PFSK-1 (cell line): Measurements from ENCODE around the gene CEACAM7.

Source experiments
- FOXP2 ChIP-seq: optimal IDR thresholded peaks from 2 replicates; pipeline ENCODE3; 2011; ENCODE audit warnings: borderline replicate concordance, control low read depth, inconsistent platforms; ENCODE audit not compliant: insufficient read depth; ENCODE audit errors: extremely low read length, extremely low read depth
- POLR2AphosphoS5 ChIP-seq: IDR thresholded peaks from 2 replicates; pipeline ENCODE4 v1.6.1; 2012; ENCODE audit warnings: low read depth, mild to moderate bottlenecking, control low read depth, low read length, moderate library complexity
- REST ChIP-seq, 2 experiments: IDR thresholded peaks; 2 replicates each; pipeline versions ENCODE4 v1.6.1 to v1.8.0; 2011 to 2012; ENCODE audit warnings: low read depth in 2 of 2, low read length in 2 of 2, control low read depth in 1 of 2, inconsistent platforms in 1 of 2, mild to moderate bottlenecking in 1 of 2, moderate library complexity in 1 of 2; ENCODE audit not compliant: insufficient read depth in 1 of 2
- SIN3A ChIP-seq: IDR thresholded peaks from 2 replicates; pipeline ENCODE4 v1.6.1; 2012; ENCODE audit warnings: mild to moderate bottlenecking, low read length, moderate library complexity, borderline replicate concordance; ENCODE audit not compliant: insufficient read depth
- TAF1 ChIP-seq: IDR thresholded peaks from 2 replicates; pipeline ENCODE4 v1.6.1; 2012; ENCODE audit warnings: low read length, control low read depth, borderline replicate concordance; ENCODE audit not compliant: insufficient read depth

Gene CEACAM7

DNA sequence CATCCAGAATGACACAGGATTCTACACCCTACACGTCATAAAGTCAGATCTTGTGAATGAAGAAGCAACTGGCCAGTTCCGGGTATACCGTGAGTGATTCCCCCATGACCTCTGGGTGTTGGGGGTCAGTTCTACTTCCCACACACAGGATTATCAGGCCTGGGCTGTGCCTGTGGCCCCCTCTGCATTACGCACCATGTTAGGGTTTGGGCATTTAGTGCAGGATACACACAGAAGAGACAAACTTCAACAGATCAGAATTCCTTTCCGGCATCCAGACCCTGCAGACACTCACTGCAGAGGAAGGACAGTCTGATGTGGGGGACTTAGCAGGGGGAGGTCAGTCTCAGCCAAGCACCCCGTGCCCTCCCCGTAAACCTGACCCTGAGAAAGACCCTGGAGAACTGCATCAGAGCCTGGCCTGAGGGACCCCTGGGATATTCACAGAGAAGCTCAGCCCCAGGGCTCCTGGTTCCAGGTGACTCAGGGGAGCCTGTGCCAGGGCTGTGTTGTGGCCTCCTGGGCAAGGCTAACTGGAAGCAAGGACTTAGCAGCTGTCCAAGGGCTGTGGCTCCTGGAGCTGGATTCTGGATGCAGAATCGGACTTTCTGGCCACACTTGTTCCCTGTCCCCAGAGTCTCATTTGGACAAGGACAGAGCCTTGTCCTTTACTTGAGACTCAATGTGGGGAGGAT, 22.0 kb upstream of the CEACAM7 start:
- TF ChIP-seq SIN3A (no peak), FOXP2 (no peak), TAF1 (no peak), REST (IDR thresholded peaks at IDR 0.05; ENCODE audit: insufficient read depth in 1 of 2, low read depth in 2 of 2, low read length in 2 of 2) (no peak), POLR2AphosphoS5 (no peak)

DNA sequence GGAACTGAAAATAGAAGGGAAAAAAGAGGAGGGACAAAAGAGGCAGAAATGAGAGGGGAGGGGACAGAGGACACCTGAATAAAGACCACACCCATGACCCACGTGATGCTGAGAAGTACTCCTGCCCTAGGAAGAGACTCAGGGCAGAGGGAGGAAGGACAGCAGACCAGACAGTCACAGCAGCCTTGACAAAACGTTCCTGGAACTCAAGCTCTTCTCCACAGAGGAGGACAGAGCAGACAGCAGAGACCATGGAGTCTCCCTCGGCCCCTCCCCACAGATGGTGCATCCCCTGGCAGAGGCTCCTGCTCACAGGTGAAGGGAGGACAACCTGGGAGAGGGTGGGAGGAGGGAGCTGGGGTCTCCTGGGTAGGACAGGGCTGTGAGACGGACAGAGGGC, 20.4 kb upstream of the CEACAM7 start, which contains the start of gene CEACAM5:
CEACAM5 (plus strand) TSS at position 146 of the 400 bp plus-strand sequence; CDS start at position 252, 106 bp downstream.
- TF ChIP-seq POLR2AphosphoS5 (no peak), SIN3A (no peak), TAF1 (no peak), REST (IDR thresholded peaks at IDR 0.05; ENCODE audit: insufficient read depth in 1 of 2, low read depth in 2 of 2, low read length in 2 of 2) (no peak), FOXP2 (no peak)

GRCh38 chr19:41707871-41708371, 19.9 kb upstream of the CEACAM7 start:
- TF ChIP-seq SIN3A (no peak), FOXP2 (no peak), TAF1 (no peak), REST (IDR thresholded peaks at IDR 0.05; ENCODE audit: insufficient read depth in 1 of 2, low read depth in 2 of 2, low read length in 2 of 2) (no peak), POLR2AphosphoS5 (no peak)

DNA sequence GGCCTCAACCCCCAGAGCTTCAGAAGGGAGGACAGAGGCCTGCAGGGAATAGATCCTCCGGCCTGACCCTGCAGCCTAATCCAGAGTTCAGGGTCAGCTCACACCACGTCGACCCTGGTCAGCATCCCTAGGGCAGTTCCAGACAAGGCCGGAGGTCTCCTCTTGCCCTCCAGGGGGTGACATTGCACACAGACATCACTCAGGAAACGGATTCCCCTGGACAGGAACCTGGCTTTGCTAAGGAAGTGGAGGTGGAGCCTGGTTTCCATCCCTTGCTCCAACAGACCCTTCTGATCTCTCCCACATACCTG, 19.4 kb upstream of the CEACAM7 start:
- no peak for TF ChIP-seq REST (IDR thresholded peaks at IDR 0.05; ENCODE audit: insufficient read depth in 1 of 2, low read depth in 2 of 2, low read length in 2 of 2)
- TF ChIP-seq SIN3A = no peak
- no peak for TF ChIP-seq FOXP2
